ENCODE results near the gene MX1. TPM values are rescaled to one million over a fixed set of nuclear protein-coding genes. Genes with fewer than 3 reads are reported as not detected.
A peak's percentile ranks its signal among the peaks of the same experiment; 100 is the strongest.

MX1 gene
- total and polyA plus RNA-seq, 8 donors: 11.4 to 125 (median 30.4) TPM

- Histone ChIP-seq H3K4me1 (peaks cover 10 to 22% (median 17%) of the 10 kb centered on the region in 4 donors), H3K36me3 (peaks cover 7 to 48% (median 39%) of the 10 kb centered on the region in 4 donors), H3K27me3 (no peaks in the 10 kb centered on the region), H3K4me3 (peak overlapping the region in 1 of 4 donors; percentile 69), H3K9me3 (no peaks in the 10 kb centered on the region), H3K27ac (no peak overlapping the region)
- 84 to 94% (median 93%) methylated on average over 8 of the region's 8 CpGs for WGBS, 5 donors
- intact Hi-C loops (cut with DNase I; ENCODE audit: low total_unique reads): no loop called here
- TF ChIP-seq CTCF (IDR thresholded peaks at IDR 0.05): no peak
- DNase-seq: no peak
Observed at GRCh38 chr21:41427556-41427955, 1.5 kb downstream of the MX1 start.

- H3K36me3 ChIP-seq: peaks cover 12 to 56% (median 47%) of the 10 kb centered on the region in 4 donors
- H3K9me3 ChIP-seq: no peaks in the 10 kb centered on the region
- no peak for DNase-seq
- no peak for TF ChIP-seq POLR2AphosphoS5 (IDR thresholded peaks at IDR 0.05)
- TF ChIP-seq EP300 (IDR thresholded peaks at IDR 0.05): no peak
- no peak for TF ChIP-seq CTCF (IDR thresholded peaks at IDR 0.05)
- no peak for TF ChIP-seq POLR2A (IDR thresholded peaks at IDR 0.05)
- no peak overlapping the region for H3K27ac ChIP-seq
- intact Hi-C loops (cut with DNase I; ENCODE audit: low total_unique reads): no loop called here
- no peak overlapping the region for H3K4me3 ChIP-seq
- no peaks in the 10 kb centered on the region for H3K27me3 ChIP-seq
- WGBS, 5 donors: 89 to 97% (median 96%) methylated on average over 8 of the region's 8 CpGs
- H3K4me1 ChIP-seq: peaks cover 10 to 27% (median 17%) of the 10 kb centered on the region in 4 donors
Observed at GRCh38 chr21:41428311-41428710, 2.3 kb downstream of the MX1 start.

GRCh38 chr21:41428847-41429246 is 2.8 kb downstream of the MX1 start:
- Histone ChIP-seq H3K4me1 (peaks cover 10 to 29% (median 19%) of the 10 kb centered on the region in 4 donors), H3K36me3 (peaks cover 12 to 61% (median 52%) of the 10 kb centered on the region in 4 donors), H3K9me3 (no peaks in the 10 kb centered on the region), H3K4me3 (no peak overlapping the region), H3K27me3 (no peaks in the 10 kb centered on the region), H3K27ac (no peak overlapping the region)
- WGBS, 5 donors: 80 to 87% (median 86%) methylated on average over 6 of the region's 6 CpGs
- intact Hi-C loops (cut with DNase I; ENCODE audit: low total_unique reads): no loop called here
- TF ChIP-seq EP300 (IDR thresholded peaks at IDR 0.05) (no peak), POLR2AphosphoS5 (IDR thresholded peaks at IDR 0.05) (no peak), POLR2A (IDR thresholded peaks at IDR 0.05) (no peak), CTCF (IDR thresholded peaks at IDR 0.05) (no peak)
- no peak for DNase-seq

- DNase-seq: no peak
- intact Hi-C loops (cut with DNase I; ENCODE audit: low total_unique reads): no loop called here
- WGBS, 5 donors: 94 to 98% (median 96%) methylated on average over 3 of the region's 3 CpGs
Observed at GRCh38 chr21:41429305-41429704, 3.3 kb downstream of the MX1 start.

GRCh38 chr21:41429925-41430491 is 4.0 kb downstream of the MX1 start:
- Histone ChIP-seq H3K9me3 (peaks cover 0 to 6% (median 0%) of the 10 kb centered on the region in 4 donors), H3K27me3 (no peaks in the 10 kb centered on the region), H3K4me1 (peaks cover 10 to 29% (median 20%) of the 10 kb centered on the region in 4 donors), H3K4me3 (no peak overlapping the region), H3K27ac (no peak overlapping the region), H3K36me3 (peaks cover 16 to 73% (median 64%) of the 10 kb centered on the region in 4 donors)
- no peak for TF ChIP-seq CTCF (IDR thresholded peaks at IDR 0.05)
- TF ChIP-seq POLR2AphosphoS5 (IDR thresholded peaks at IDR 0.05): no peak
- no peak for TF ChIP-seq POLR2A (IDR thresholded peaks at IDR 0.05)
- TF ChIP-seq EP300 (IDR thresholded peaks at IDR 0.05): no peak
- 76 to 82% (median 80%) methylated on average over 9 of the region's 9 CpGs for WGBS, 5 donors
- no peak for DNase-seq
- intact Hi-C loops (cut with DNase I; ENCODE audit: low total_unique reads): no loop called here

More at GRCh38 chr21:41429305-41429704, 3.3 kb downstream of the MX1 start:
- Histone ChIP-seq H3K4me3 (no peak overlapping the region), H3K36me3 (peaks cover 12 to 66% (median 57%) of the 10 kb centered on the region in 4 donors), H3K9me3 (no peaks in the 10 kb centered on the region), H3K27me3 (no peaks in the 10 kb centered on the region), H3K4me1 (peaks cover 10 to 29% (median 20%) of the 10 kb centered on the region in 4 donors), H3K27ac (no peak overlapping the region)
- TF ChIP-seq POLR2AphosphoS5 (IDR thresholded peaks at IDR 0.05): no peak

Measured in stomach (tissue), 9 donors.